NK-92 (cell line): ENCODE results near the gene SUPT4H1.
"Not testable (repeated sequence)": the region's sequence is repeated elsewhere in the genome, so short reads cannot be mapped to it uniquely, and the experiment has no call there.

ENCODE experiments used
- DNase-seq: peaks from one replicate; lab custom pipeline; 2025; ENCODE audit not compliant: unreplicated experiment; lab: John Stamatoyannopoulos, UW

The SUPT4H1 gene

GRCh38 chr17:58341861-58342475 lies 10.0 kb downstream of the SUPT4H1 start:
- DNase-seq = no peak

GRCh38 chr17:58341136-58341860 lies 10.7 kb downstream of the SUPT4H1 start:
- not testable (repeated sequence) for DNase-seq

- no peak for DNase-seq
Measured at GRCh38 chr17:58340405-58340876, 11.6 kb downstream of the SUPT4H1 start.

GRCh38 chr17:58339755-58340404 lies 12.1 kb downstream of the SUPT4H1 start:
- no peak for DNase-seq

- no peak for DNase-seq
Measured at GRCh38 chr17:58338841-58339754, 12.9 kb downstream of the SUPT4H1 start.

GRCh38 chr17:58338454-58338840 lies 13.6 kb downstream of the SUPT4H1 start:
- no peak for DNase-seq

GRCh38 chr17:58337600-58338453 lies 14.2 kb downstream of the SUPT4H1 start:
- peak; percentile 33 for DNase-seq

- DNase-seq = no peak
Measured at GRCh38 chr17:58337210-58337599, 14.8 kb downstream of the SUPT4H1 start.

GRCh38 chr17:58336456-58337209 lies 15.4 kb downstream of the SUPT4H1 start:
- no peak for DNase-seq

GRCh38 chr17:58335779-58336455 lies 16.1 kb downstream of the SUPT4H1 start:
- no peak for DNase-seq

- DNase-seq = no peak
Measured at GRCh38 chr17:58335061-58335731, 16.8 kb downstream of the SUPT4H1 start.

GRCh38 chr17:58334661-58335060 lies 17.3 kb downstream of the SUPT4H1 start:
- DNase-seq = no peak

GRCh38 chr17:58334256-58334655 lies 17.7 kb downstream of the SUPT4H1 start:
- DNase-seq = no peak

- DNase-seq = no peak
Measured at GRCh38 chr17:58333736-58334207, 18.2 kb downstream of the SUPT4H1 start.

GRCh38 chr17:58332778-58333735 lies 18.9 kb downstream of the SUPT4H1 start:
- no peak for DNase-seq

GRCh38 chr17:58331815-58332777 lies 19.9 kb downstream of the SUPT4H1 start:
- DNase-seq = peak; percentile 35
